ENCODE data around the gene SEMA3C. TPM values are rescaled to one million over a fixed set of nuclear protein-coding genes. Genes with fewer than 3 reads are reported as not detected.

SEMA3C gene
- total RNA-seq, 4 donors from 2014 or later, result 34.8 to 371 (median 116) TPM

DNA sequence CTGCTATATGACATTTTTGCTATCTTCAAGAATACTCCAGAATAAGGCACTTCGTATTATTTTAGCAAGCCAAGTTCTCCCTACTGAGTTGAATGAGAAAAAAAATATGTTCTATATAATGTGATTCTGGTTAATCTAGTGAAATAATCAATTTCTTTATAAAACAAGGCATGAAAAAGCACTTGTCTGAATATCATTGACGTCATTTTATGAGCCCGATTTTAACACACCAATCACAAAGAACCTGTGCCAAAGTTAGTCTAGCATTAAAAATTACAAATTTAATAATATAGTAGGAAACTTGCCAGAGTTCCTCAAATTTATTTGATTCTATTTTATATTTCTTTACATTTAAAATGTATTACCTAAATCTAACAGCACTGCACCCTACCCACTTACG is 155.1 kb downstream of the SEMA3C start:
- H3K4me1 ChIP-seq, result peaks cover 4 to 11% of the 10 kb centered on the region in 2 donors
- H3K9me3 ChIP-seq, result no peaks in the 10 kb centered on the region
- intact Hi-C loops (cut with DNase I; ENCODE audit: low total_unique reads), result no loop called here
- no peak overlapping the region for H3K4me3 ChIP-seq
- H3K36me3 ChIP-seq, result no peaks in the 10 kb centered on the region
- H3K27ac ChIP-seq, result peak overlapping the region in 1 of 2 donors; percentile 70
- TF ChIP-seq, protein P1, sequence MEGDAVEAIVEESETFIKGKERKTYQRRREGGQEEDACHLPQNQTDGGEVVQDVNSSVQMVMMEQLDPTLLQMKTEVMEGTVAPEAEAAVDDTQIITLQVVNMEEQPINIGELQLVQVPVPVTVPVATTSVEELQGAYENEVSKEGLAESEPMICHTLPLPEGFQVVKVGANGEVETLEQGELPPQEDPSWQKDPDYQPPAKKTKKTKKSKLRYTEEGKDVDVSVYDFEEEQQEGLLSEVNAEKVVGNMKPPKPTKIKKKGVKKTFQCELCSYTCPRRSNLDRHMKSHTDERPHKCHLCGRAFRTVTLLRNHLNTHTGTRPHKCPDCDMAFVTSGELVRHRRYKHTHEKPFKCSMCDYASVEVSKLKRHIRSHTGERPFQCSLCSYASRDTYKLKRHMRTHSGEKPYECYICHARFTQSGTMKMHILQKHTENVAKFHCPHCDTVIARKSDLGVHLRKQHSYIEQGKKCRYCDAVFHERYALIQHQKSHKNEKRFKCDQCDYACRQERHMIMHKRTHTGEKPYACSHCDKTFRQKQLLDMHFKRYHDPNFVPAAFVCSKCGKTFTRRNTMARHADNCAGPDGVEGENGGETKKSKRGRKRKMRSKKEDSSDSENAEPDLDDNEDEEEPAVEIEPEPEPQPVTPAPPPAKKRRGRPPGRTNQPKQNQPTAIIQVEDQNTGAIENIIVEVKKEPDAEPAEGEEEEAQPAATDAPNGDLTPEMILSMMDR (IDR thresholded peaks at IDR 0.05), result no peak
- TF ChIP-seq POLR2A (IDR thresholded peaks at IDR 0.05), result no peak
- no peak for DNase-seq
- H3K27me3 ChIP-seq, result no peaks in the 10 kb centered on the region

DNA sequence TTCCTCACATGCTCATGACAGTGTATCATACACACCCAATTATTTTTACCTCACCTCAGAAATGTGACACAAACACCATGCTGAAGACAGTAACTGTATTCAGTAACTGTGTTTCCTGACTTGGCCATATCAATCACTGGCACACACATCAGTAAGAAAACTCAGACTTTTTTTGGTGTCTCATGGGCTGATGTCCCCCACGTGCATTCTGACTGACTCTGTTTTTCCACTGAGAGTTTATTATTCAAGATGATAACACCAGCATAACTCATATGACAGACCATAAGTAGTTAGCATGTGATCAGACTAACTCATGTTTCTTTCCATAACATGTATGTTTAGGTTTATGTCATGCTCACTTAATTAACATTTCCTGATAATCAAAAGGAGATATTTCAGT is 155.6 kb downstream of the SEMA3C start:
- intact Hi-C loops (cut with DNase I; ENCODE audit: low total_unique reads), result no loop called here
- no peaks in the 10 kb centered on the region for H3K27me3 ChIP-seq
- H3K4me3 ChIP-seq, result no peak overlapping the region
- peaks cover 4 to 11% of the 10 kb centered on the region in 2 donors for H3K4me1 ChIP-seq
- no peaks in the 10 kb centered on the region for H3K36me3 ChIP-seq
- H3K27ac ChIP-seq, result peak overlapping the region in 1 of 2 donors; percentile 70
- no peak for DNase-seq
- no peaks in the 10 kb centered on the region for H3K9me3 ChIP-seq
- TF ChIP-seq, protein P1 (IDR thresholded peaks at IDR 0.05), result no peak
- no peak for TF ChIP-seq POLR2A (IDR thresholded peaks at IDR 0.05)

- no peak for DNase-seq
- intact Hi-C loops (cut with DNase I; ENCODE audit: low total_unique reads), result no loop called here
- TF ChIP-seq POLR2A (IDR thresholded peaks at IDR 0.05), result no peak
- TF ChIP-seq, protein P1 (IDR thresholded peaks at IDR 0.05), result no peak
- Histone ChIP-seq H3K4me3 (no peak overlapping the region), H3K9me3 (no peaks in the 10 kb centered on the region), H3K27me3 (no peaks in the 10 kb centered on the region), H3K4me1 (no peaks in the 10 kb centered on the region), H3K27ac (peak overlapping the region in 1 of 2 donors; percentile 61), H3K36me3 (no peaks in the 10 kb centered on the region)
Measured at GRCh38 chr7:80760292-80760691, 158.6 kb downstream of the SEMA3C start.

DNA sequence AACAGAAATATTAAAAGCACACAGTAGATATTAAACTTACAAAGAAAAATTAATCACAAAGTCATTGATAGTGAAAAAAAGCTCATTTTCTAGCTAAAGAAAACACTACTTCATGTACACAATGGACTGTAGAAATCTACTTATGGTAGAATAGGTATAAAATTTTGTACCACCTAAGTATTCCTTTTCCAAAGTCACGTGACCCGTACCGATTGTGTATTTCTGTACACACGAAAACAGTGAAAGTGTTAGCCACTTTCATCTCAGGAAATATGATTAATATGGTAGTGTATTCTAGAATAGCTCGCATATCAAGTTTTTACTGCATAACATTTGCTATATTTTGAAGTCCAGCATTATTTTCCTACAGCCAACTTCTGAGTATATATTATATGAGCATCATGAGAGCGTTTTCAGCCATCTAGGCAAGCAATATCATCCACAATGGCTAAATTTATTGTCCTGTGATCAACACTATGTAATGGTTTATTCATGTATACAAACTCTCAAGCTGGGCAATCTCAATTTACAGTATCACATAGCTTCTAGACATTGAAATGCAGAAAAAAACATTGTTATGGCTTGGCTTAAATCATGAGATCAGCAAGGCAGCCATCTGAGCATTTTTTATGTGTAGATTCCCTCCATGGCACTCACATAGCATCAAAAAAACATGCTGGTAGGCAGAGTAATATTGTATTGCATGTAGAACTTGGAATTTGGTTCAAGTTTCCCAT is 165.7 kb downstream of the SEMA3C start:
- intact Hi-C loops (cut with DNase I; ENCODE audit: low total_unique reads), result no loop called here
- no peaks in the 10 kb centered on the region for H3K9me3 ChIP-seq
- TF ChIP-seq, protein P1 (IDR thresholded peaks at IDR 0.05), result no peak
- TF ChIP-seq POLR2A (IDR thresholded peaks at IDR 0.05), result no peak
- no peaks in the 10 kb centered on the region for H3K4me1 ChIP-seq
- H3K27me3 ChIP-seq, result no peaks in the 10 kb centered on the region
- no peak overlapping the region for H3K27ac ChIP-seq
- no peak for DNase-seq
- H3K4me3 ChIP-seq, result no peak overlapping the region
- H3K36me3 ChIP-seq, result no peaks in the 10 kb centered on the region

DNA sequence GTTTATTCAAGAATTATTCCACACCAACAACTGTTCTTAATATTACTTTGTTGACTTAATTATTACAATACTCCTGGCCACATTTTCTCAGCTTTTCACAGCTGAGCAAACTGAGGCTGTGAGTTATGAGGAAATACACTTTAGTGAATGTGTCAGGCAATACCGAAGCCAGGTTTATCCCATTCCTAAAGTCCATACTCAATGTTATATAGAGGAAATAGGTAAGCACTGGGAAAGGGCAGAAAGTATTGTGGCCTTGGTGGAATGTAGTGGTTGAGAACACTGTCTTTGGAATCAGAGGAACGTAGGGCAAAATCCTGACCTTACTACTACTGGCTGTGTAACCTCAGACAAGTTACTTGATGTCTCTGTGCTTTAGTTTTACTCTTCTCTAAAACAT is 169.6 kb downstream of the SEMA3C start:
- no peaks in the 10 kb centered on the region for H3K27me3 ChIP-seq
- H3K4me1 ChIP-seq, result no peaks in the 10 kb centered on the region
- no peak overlapping the region for H3K27ac ChIP-seq
- H3K4me3 ChIP-seq, result no peak overlapping the region
- DNase-seq, result no peak
- intact Hi-C loops (cut with DNase I; ENCODE audit: low total_unique reads), result no loop called here
- TF ChIP-seq, protein P1 (IDR thresholded peaks at IDR 0.05), result no peak
- no peak for TF ChIP-seq POLR2A (IDR thresholded peaks at IDR 0.05)
- H3K9me3 ChIP-seq, result no peaks in the 10 kb centered on the region
- no peaks in the 10 kb centered on the region for H3K36me3 ChIP-seq
